Astrocyte of the cerebellum (primary cell): ENCODE results near the gene NT5C1A.

Source experiments
- DNase-seq: peaks from one replicate; pipeline ENCODE4 v3.0.0-alpha.2; 2011; ENCODE audit warnings: low read depth
- H3K4me3 ChIP-seq: 2 replicates; pipeline ENCODE4 v1.5.1; 2011; ENCODE audit warnings: mild to moderate bottlenecking, low read depth, low read length, moderate library complexity
- in situ Hi-C: cut with HindIII; loops from 2 replicates; pipeline ENCODE4 v1.10.0; 2017; ENCODE audit warnings: low sequenced_read_pairs
- TF ChIP-seq, protein P1 (sequence below): IDR thresholded peaks from 2 replicates; pipeline ENCODE4 v1.5.1; 2012; ENCODE audit warnings: low read length, low read depth, moderate library complexity, mild to moderate bottlenecking; ENCODE audit errors: missing control alignments

The NT5C1A gene

DNA sequence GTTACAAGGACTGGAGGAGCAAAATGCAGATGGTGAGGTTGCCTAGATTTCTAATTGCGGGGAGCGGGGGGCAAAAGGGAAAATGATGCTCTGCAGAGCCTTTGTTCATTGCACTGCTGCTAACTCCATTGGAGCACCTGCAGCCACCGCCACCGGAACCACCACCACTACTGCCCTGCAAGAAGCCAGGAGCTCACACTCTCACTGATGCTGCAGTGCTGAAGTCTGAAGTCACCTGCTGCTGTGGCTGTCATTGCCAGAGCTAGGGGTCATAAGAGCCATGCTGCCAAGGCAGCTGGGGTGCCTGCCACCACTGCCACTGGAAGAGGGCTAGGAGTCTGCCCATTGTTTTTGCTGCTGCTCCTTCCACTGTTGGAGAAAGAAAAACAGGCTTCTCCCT, 26.7 kb upstream of the NT5C1A start:
- DNase-seq: no peak
- in situ Hi-C loops: no loop called here
- TF ChIP-seq, protein P1, sequence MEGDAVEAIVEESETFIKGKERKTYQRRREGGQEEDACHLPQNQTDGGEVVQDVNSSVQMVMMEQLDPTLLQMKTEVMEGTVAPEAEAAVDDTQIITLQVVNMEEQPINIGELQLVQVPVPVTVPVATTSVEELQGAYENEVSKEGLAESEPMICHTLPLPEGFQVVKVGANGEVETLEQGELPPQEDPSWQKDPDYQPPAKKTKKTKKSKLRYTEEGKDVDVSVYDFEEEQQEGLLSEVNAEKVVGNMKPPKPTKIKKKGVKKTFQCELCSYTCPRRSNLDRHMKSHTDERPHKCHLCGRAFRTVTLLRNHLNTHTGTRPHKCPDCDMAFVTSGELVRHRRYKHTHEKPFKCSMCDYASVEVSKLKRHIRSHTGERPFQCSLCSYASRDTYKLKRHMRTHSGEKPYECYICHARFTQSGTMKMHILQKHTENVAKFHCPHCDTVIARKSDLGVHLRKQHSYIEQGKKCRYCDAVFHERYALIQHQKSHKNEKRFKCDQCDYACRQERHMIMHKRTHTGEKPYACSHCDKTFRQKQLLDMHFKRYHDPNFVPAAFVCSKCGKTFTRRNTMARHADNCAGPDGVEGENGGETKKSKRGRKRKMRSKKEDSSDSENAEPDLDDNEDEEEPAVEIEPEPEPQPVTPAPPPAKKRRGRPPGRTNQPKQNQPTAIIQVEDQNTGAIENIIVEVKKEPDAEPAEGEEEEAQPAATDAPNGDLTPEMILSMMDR: no peak
- no peak overlapping the region for H3K4me3 ChIP-seq

DNA sequence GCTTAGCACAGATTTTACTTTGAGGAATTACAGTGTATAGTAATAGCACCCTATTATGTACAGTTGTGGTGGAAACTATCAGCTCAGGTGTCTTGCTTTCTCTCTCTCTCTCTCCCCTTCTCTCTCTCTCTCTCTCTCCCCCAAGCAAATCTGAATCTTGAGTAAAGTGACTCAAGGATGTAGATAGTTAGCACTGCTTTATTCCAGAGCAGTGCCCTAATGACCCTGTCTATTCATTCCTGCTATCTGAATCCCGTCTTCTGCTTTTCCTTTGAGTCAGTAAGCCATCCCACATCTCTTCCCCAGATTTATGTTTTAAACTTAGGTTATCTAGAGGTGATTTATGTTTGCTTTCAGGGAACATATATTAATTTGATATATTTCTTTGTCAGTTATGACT, 24.5 kb upstream of the NT5C1A start:
- no peak overlapping the region for H3K4me3 ChIP-seq
- TF ChIP-seq, protein P1: no peak
- in situ Hi-C loops: no loop called here
- no peak for DNase-seq

DNA sequence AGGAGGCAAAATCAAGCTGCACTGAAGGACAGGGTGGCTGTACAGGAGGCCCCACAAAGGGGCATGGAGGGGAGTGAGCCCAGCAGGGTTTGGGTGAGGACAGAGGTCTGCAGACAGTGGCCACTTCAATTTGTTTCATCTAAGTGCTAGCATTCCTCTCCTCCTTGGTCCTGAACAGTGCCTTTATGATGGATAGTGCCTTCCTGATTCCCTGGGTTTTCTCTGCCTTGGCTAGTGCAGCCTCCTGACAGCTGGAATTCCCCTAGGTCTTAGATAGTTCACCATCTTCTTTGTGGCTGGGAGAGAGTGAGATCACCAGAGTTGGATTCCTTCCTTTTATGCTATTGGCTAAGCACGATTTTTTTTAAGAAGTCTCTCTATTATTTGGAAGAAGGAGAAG, 23.1 kb upstream of the NT5C1A start:
- no peak overlapping the region for H3K4me3 ChIP-seq
- TF ChIP-seq, protein P1: no peak
- no peak for DNase-seq
- in situ Hi-C loops: no loop called here

DNA sequence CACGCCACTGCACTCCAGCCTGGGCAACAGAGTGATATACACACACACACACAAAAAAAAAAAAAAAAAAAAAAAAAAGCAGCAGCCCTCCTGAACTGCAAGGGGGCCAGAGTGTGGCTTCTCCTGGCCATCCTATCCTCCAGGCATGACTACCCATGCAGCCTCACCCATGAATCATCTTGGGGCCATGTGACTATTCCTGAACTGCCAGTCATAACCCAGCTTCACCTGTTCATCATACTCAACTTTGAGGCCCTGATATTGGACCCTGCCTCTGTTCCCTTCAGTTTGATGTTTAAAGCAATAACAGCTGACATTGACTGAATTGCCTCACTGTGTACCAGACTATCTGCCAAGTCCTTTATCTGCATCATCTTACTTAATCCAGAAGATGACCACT, 22.1 kb upstream of the NT5C1A start:
- in situ Hi-C loops: loop anchor here (5.0 kb wide), 1 partner anchor 43 kb away; the partner anchor contains the start of gene PPIE
- TF ChIP-seq, protein P1: no peak
- no peak overlapping the region for H3K4me3 ChIP-seq
- DNase-seq: no peak

DNA sequence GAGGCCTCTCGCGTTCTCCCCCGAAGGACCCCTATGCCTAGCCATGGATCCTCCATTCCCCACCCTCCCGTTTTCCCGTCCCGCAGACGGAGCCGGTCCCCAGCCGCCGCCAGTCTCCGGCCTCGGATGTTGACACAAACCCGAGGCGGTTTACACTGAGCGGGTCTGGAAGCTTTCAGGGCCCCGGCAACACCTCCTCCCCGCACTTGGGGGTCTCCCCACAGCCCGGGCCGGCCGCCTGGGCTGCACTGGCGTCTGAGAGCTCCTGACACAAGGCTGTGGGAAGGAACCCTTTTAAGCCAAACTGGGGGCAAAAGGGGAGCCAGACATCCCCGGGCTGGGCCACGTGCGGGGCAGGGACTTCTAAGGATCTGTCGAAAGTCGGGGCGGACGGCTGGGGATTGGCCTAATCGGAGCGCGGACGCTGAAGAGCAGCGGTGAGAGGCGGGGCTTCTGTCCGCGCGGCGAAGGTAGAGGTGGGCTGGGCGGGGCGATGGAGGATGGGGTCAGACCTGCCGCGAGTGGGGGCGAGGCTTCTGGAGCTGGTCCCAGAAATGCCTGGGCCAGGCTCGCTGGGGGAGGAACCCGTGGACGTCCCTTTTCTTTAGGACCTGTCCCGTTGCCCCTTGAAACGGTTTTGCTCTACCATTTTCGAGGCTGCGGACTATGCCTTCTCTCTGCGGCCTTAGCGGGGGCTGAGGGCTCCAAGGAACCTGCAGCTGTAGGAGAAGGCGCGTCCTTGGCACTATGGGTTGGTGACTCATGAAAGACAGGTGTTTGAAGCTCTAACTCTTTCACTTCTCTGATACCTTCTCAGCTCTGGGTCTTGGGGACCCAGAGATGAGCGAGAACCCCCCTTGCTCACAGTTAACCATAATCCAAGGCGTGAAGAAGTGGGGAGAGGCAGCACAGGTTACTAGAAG, 20.5 kb upstream of the NT5C1A start:
- TF ChIP-seq, protein P1: no peak
- DNase-seq: no peak
- in situ Hi-C loops: loop anchor here (5.0 kb wide), 1 partner anchor 45 kb away; the partner anchor contains the start of gene PPIE
- no peak overlapping the region for H3K4me3 ChIP-seq

DNA sequence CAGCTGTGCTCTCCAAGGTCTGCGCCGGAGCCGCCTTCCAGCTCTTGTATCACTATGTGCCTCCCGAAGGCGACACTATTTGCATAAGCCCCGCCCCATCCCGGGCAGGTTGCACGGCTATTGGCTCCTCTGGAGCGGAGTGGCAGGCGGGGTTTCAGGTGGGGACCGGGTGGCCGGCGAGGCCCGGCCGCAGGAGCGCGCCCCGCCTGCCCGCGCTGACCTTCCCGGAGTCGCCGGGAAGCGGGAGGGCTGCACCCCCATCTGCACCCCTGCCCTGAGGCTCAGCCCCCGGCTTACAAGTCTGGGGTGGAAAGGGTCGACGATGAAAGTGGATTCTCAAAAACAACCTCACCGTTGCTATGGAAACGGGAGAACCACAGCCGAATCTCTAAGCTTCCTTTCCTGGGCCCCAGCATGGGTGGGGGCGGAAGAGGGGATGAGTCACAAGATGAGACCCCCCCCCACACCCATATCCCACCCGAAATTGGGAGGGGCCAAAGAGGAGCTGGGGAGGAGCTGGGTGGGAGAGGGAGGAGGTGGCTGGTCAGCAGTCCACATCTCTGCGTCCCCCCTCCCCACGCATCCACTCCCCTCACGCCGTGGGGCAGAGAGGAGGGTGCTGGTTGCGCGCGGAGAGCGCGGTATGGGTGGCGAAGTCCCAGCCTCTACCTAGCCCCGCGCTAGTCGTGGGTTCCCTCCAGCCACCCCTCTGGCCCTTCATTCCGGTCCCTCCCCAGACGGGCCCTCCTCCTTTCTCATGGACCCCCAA, 19.7 kb upstream of the NT5C1A start, which contains the start of gene HPCAL4:
HPCAL4 (minus strand) TSS at position 51 of the 769 bp plus-strand sequence. CDS start 6,830 bp downstream, outside the sequence.
- TF ChIP-seq, protein P1: no peak
- in situ Hi-C loops: loop anchor here (5.0 kb wide), 1 partner anchor 46 kb away; the partner anchor contains the start of gene PPIE
- peak within 1 kb of the TSS; percentile 22 for H3K4me3 ChIP-seq
- no peak for DNase-seq
